ENCODE data around the gene KIF2C.

KIF2C gene

DNA sequence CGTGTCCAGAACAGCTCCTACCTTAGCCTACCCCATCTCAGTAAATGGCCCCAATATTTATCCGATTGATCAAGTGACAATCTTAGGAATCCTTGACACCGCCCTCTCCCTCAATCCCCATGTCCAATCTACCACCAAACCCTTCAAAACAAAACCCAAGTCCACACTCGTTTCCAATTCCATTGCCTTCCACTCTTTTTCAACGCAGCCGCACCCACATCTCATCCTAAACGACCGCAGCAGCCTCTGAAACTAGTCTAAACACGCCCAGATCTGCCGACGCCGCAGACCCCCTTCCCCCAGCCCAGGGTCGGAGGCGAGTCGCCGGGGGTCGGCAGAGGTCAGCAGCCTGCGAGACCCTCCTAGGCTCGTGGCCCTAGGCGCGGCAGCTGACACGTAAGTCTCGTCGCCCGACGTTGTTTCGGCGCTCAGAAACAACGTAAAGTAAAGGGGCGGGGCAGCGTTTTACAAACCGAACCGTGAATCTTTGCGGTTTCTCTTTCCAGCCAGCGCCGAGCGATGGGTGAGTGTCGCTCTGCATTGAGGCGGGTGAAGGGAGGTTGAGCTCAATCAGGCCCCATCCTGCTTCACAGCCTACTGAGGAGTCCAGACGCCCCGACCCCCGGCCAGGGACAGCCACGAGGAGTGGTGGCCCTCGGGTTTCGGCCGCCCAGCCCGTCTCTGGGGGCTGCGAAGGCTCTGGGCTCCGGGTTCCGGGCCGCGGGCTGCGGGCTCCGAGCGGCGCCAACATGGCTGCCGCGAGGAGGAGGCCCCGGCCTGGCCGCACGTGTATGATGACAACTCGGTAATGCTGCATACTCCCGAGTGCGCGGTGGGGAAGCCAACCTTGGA is 35.7 kb downstream of the KIF2C start, which contains the start of gene RPS8:
Gene RPS8, plus strand, starts transcription at position 463 of the 852 bp plus-strand sequence. Its CDS starts 57 bp downstream, at position 520.
- DNase-seq (ENCODE audit: low read depth in 2 of 2, low spot score in 1 of 2): peak; percentile 83

DNA sequence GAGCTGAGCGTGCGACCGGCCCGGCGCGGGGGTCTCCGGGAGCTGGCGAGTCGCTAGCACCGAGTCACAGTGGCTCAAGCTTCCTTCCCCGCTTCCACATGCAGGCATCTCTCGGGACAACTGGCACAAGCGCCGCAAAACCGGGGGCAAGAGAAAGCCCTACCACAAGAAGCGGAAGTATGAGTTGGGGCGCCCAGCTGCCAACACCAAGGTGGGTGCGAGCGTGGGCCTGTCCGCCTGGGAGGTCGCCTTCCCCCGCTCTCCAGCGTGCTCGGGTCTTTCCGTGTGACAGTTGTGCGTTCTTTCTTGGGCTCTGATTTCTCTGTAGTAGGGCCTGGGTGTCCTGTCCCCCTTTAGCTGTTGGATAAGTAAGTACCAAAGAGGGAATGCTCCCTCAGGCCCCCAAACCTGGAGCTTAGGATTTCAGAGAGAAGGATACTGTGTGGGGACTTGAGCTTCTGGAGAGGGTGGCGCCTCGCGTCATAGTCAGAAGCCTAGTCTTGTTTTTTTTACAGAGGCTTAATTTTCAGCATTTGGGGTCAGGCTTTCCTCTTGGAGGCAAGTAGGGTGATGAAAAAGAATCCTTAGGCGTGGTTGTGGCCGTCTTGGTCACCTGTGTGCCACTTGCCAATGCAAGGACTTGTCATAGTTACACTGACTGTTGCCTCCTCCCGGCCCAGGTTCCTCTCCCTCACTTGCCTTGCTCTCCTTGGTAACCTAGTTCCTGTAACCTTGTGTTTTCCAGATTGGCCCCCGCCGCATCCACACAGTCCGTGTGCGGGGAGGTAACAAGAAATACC is 36.5 kb downstream of the KIF2C start:
- peak; percentile 30 to 41 for DNase-seq (ENCODE audit: low read depth in 2 of 2, low spot score in 1 of 2)

GRCh38 chr1:44776730-44777068 is 37.1 kb downstream of the KIF2C start:
- DNase-seq (ENCODE audit: low read depth in 2 of 2, low spot score in 1 of 2): no peak

DNA sequence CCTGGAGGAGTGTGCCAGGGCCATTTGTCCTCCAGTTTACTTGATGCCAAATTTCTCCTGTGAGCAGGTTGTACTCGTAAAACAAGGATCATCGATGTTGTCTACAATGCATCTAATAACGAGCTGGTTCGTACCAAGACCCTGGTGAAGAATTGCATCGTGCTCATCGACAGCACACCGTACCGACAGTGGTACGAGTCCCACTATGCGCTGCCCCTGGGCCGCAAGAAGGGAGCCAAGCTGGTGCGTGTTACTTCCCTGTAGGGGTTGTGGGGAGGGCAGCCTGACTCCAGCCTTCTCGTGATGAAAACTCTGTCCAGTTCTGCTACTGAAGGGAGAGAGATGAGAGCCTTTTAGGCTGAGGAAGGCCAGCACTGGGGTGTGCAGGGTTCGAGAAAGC is 37.9 kb downstream of the KIF2C start:
- no peak for DNase-seq (ENCODE audit: low read depth in 2 of 2, low spot score in 1 of 2)

DNA sequence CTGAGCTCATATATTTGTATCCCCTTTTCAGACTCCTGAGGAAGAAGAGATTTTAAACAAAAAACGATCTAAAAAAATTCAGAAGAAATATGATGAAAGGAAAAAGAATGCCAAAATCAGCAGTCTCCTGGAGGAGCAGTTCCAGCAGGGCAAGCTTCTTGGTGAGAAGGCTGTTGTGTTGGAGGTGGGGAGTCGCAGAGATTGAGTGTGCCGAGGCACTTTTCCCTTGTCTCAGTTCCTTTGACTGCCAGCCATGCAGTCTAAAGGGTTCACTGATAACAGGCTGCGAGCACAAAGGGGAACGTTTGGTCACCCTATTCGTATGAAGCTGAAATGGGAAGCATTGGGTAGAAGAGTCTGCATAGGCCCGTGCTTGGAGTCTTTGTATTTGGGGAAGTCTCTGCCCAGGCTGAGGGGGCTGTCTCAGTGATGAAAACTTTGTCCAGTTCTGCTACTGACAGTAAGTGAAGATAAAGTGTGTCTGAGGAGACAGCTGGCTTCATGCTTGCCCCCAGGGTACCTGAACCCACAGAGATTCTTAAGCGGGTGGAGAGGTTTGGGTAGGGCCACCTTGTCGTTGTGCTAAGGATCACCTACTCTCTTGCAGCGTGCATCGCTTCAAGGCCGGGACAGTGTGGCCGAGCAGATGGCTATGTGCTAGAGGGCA is 38.5 kb downstream of the KIF2C start:
- DNase-seq (ENCODE audit: low read depth in 2 of 2, low spot score in 1 of 2): no peak

- DNase-seq (ENCODE audit: low read depth in 2 of 2, low spot score in 1 of 2): no peak
Measured at GRCh38 chr1:44778705-44779576, 39.3 kb downstream of the KIF2C start.

- no peak for DNase-seq (ENCODE audit: low read depth in 2 of 2, low spot score in 1 of 2)
Measured at GRCh38 chr1:44780583-44781121, 41.0 kb downstream of the KIF2C start.

DNA sequence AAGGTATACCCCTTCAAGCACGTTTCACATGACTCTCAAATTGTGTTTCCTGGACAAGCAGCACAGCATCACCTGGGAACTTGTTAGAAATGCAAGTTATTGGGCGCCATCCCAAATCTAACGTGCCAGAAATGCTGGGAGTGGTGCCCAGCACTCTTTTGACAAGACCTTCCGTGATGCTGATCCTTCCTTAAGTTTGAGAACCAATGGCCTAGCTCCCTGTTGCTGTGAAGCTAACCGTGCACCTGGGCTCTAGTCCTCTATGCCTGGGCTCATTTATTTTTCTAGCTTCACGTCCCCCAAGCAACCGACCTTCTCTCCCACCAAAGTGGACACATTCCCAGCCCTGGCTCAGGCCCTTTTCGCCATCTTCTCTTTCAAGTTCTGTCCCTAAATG is 44.1 kb downstream of the KIF2C start:
- no peak for DNase-seq (ENCODE audit: low read depth in 2 of 2, low spot score in 1 of 2)

DNA sequence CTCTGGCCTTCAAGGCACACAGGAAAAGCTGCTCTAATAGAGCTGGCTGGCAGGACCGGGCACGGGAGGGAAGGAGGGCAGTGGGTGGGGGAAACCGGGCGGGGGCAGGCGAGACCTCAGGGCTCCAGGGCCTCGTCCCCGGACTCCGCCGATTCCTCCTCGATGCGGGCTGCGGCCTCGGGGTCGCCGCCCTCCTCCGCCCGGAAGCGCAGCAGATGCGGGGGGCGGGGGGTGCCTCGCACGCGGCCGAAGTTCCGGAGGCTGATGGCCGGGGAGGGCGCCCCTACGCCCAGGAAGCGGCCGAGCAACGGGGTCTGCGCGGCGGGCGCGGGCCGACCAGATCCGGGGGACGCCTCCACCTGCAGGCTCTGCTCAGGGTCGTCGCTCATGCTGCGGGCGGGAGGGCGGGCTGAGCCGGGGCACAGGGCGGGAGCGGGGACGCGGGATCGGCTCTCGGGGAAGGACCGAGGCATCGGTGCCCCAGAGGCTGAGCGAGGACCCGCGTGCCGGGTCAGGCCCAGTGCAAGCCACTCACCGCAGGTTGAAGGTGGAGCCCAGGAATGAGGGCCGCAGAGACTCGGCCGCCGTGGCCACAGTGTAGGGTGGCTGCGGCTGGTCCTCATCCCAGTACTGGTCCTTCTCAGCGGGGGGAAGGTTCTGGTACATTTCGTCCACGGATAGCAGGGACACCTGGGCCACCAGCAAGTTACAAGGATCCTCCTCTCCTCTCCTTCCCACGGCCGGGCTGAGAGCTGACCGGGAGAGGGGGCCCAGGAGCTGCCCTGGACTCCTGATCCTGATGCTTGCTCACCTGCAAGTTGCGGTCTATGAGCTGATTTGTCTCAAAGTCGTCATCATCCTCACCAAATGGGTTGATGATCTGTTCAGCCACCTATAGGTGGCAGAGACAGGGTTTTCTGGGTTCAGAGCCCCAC is 44.7 kb downstream of the KIF2C start:
- DNase-seq (ENCODE audit: low read depth in 2 of 2, low spot score in 1 of 2): no peak

DNA sequence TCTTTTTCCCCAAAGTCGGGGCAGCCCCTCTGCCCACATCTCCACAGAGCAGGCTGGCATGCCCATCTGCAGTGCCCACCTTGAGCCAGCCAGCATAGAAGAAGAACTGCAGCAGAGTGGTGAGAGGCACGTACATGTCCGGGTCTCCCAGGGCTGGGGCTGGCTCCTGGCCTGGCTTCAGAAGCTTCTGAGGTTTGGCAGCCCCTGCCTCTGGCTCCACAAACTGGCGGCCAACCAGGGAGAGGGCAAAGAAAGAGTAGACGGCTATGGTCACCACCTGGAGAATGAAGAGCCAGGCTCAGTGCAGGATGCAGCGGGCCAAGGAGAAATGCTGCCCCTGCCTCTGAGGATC is 45.4 kb downstream of the KIF2C start:
- DNase-seq (ENCODE audit: low read depth in 2 of 2, low spot score in 1 of 2): no peak

- no peak for DNase-seq (ENCODE audit: low read depth in 2 of 2, low spot score in 1 of 2)
Measured at GRCh38 chr1:44785501-44786137, 46.0 kb downstream of the KIF2C start.

DNA sequence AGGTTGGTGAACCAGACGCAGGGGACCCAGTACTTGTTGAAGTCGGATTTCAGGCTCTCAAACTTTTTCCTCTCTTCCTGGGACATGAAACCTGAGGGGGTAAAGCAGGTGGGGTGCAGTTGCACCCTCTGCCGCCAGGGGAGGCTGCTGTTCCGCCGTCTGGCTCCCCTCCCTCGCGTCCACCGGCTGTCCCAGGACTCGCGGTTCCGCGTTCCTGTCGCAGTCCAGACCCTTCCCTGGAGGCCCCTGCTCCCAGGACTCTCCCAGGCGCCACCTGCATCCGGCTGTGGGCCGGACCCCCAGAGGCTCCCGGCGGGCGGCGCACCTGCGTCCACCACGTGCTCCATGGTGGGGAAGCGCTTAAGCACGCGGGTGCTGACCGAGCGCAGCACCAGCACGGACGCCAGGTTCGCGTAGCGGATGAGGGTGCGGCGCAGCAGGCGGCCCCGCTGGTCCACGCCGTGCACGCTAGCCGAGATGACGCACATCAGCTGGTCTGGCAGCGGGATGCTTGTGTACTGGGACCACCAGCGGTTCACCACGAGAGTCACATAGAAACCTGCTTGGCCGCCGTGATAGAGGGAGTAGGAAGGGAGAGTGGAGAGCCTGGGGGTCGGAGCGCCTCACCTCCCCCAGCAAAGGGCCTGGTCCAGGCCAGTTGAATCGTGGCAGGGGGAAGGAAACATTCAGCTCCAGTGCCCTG is 46.7 kb downstream of the KIF2C start:
- peak in 1 of 2 donors; percentile 59 for DNase-seq (ENCODE audit: low read depth in 2 of 2, low spot score in 1 of 2)

GRCh38 chr1:44786841-44787426 is 47.3 kb downstream of the KIF2C start:
- no peak for DNase-seq (ENCODE audit: low read depth in 2 of 2, low spot score in 1 of 2)

DNA sequence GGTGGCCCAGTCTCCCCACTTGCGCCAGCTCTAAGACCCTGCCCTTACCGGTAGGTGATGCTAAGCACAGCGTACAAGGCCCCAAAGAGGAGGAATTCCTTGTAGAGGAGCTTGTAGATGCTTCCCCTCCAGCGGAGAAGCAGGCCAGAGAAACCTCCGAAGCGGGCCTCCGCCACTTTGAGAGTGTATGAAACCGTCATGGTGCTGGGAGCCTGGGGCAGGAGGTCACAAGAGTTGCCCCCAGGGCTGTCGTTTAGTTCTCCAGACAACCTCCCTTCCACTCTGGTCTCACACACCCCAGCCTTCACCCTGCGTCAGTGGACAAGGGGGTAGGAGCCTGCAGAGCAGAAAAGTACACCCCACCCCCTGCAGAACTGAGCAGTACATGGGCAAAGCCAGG is 47.9 kb downstream of the KIF2C start:
- no peak for DNase-seq (ENCODE audit: low read depth in 2 of 2, low spot score in 1 of 2)

- DNase-seq (ENCODE audit: low read depth in 2 of 2, low spot score in 1 of 2): no peak
Measured at GRCh38 chr1:44788120-44788860, 48.7 kb downstream of the KIF2C start, which contains the start of gene BEST4. Gene BEST4, minus strand, starts transcription at chr1:44788170. Its CDS starts 465 bp downstream, at chr1:44787705.

DNA sequence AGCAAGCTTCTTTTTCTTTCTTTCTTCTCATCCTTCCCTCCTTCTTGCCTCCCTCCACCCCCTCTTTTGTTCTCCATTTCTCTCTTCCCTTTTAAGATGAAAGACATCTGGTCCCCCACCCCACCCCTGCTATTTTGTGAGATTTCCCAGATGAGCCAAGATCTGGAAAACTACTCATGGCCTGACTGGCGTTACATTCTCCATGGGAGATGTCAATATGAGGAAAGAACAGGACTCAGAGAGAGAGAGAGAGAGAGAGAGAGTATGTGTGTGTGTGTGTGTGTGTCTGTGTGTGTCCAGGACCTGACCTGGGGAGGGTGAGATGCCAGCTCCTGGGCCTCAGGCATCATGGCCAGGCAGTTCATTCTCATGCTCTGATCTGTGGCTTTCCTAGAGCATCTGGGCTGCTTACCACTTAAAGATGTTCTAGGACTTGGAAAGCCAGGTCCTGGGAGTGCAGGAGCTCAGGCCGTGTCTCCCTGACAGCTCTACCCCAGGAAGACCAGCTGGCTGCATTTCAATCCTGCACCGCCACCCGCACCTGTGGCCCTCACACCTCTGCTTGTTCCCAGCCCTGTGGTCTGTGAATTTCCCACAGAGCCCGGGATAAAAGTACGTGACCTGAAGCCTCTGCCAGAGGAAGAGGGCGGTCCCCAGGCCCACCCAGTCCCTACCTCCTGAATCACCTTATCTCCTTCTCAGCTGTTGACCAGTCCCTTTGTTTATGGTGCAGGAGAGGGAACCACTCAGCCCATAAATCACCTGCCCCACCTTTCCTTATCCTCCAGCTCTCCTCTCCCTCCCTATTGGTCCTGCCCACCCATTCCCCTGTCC is 51.5 kb downstream of the KIF2C start:
- no peak for DNase-seq (ENCODE audit: low read depth in 2 of 2, low spot score in 1 of 2)

Data from stimulated activated CD8-positive, alpha-beta memory T cell treated with anti-CD3 and anti-CD28 coated beads, Interleukin-4, amount 100 ng/mL, for 4 hours (primary cell).